ENCODE measurements around the gene NRIP2. TPM values are rescaled to one million over a fixed set of nuclear protein-coding genes. Genes with fewer than 3 reads are reported as not detected.

NRIP2 gene
- total RNA-seq, 1 donor from 2014 or later = 1.2 TPM

GRCh38 chr12:2833327-2833726, 1.5 kb downstream of the NRIP2 start:
- Histone ChIP-seq H3K36me3 (peaks cover 0 to 16% of the 10 kb centered on the region in 2 donors), H3K4me1 (peaks cover 21% of the 10 kb centered on the region), H3K27ac (peak overlapping the region; percentile 7), H3K27me3 (no peaks in the 10 kb centered on the region), H3K9me3 (no peaks in the 10 kb centered on the region), H3K4me3 (peak overlapping the region in 1 of 2 donors; percentile 31)
- DNase-seq (ENCODE audit: extremely low spot score in 2 of 2) = no peak
- TF ChIP-seq CTCF (IDR thresholded peaks at IDR 0.05) = no peak
- TF ChIP-seq POLR2A (IDR thresholded peaks at IDR 0.05) = no peak
- intact Hi-C loops (cut with DNase I) = no loop called here

DNA sequence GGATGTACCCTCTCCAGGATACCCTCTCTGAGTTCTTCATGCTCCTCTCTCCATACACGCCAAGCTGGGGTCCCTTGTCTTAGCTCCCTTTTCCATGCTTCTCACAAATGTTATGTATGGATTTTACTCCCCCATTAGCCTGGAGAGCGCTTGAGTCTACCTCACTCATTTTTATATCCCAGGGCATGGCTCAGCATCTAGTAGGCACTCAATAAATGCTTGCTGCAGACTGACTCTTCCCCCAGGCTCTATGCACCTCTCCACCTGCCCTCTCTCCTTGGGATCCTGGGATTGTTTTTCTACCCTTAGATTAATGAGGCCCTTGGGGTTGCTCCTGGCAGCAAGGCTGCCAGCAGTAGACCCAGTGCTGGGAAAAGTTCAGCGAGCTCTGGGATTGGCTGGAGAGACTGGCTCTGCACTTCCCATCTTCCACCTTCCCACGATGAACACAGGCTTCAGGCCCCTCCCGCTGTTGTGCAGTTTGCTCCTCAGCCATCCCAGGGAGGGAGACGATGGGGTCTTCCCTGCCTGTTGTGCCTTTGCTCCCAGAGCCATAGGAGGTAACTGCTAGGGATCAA, 2.2 kb downstream of the NRIP2 start:
- no peak overlapping the region for H3K27ac ChIP-seq
- intact Hi-C loops (cut with DNase I) = no loop called here
- H3K36me3 ChIP-seq = peaks cover 0 to 23% of the 10 kb centered on the region in 2 donors
- H3K27me3 ChIP-seq = no peaks in the 10 kb centered on the region
- no peak for TF ChIP-seq CTCF (IDR thresholded peaks at IDR 0.05)
- TF ChIP-seq POLR2AphosphoS5 (IDR thresholded peaks at IDR 0.05; ENCODE audit: insufficient read depth in 1 of 2, low read depth in 1 of 2) = no peak
- TF ChIP-seq POLR2A (IDR thresholded peaks at IDR 0.05) = no peak
- peaks cover 21% of the 10 kb centered on the region for H3K4me1 ChIP-seq
- no peak overlapping the region for H3K4me3 ChIP-seq
- no peaks in the 10 kb centered on the region for H3K9me3 ChIP-seq
- DNase-seq (ENCODE audit: extremely low spot score in 2 of 2) = no peak

DNA sequence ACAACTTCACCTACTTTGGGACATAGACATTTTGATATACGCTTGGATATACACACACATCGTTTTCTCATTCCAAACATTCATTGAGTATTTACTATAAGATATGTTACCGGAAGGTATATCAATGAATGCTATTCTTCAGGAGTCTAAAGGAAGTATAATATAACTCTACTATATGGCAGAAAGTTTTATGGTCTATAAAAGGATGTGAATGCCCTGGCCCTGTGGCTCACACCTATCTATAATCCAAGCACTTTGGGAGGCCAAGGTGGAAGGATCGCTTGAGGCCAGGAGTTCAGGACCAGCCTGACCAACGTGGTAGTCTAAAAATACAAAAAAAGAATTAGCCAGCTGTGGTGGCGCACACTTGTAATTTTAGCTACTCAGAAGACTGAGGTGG, 5.6 kb downstream of the NRIP2 start:
- Histone ChIP-seq H3K4me3 (no peak overlapping the region), H3K4me1 (peaks cover 5% of the 10 kb centered on the region), H3K27me3 (no peaks in the 10 kb centered on the region), H3K36me3 (peaks cover 0 to 55% of the 10 kb centered on the region in 2 donors), H3K9me3 (no peaks in the 10 kb centered on the region), H3K27ac (no peak overlapping the region)
- intact Hi-C loops (cut with DNase I) = no loop called here
- no peak for DNase-seq (ENCODE audit: extremely low spot score in 2 of 2)
- TF ChIP-seq CTCF (IDR thresholded peaks at IDR 0.05) (no peak), POLR2A (IDR thresholded peaks at IDR 0.05) (no peak), POLR2AphosphoS5 (IDR thresholded peaks at IDR 0.05; ENCODE audit: insufficient read depth in 1 of 2, low read depth in 1 of 2) (no peak)

DNA sequence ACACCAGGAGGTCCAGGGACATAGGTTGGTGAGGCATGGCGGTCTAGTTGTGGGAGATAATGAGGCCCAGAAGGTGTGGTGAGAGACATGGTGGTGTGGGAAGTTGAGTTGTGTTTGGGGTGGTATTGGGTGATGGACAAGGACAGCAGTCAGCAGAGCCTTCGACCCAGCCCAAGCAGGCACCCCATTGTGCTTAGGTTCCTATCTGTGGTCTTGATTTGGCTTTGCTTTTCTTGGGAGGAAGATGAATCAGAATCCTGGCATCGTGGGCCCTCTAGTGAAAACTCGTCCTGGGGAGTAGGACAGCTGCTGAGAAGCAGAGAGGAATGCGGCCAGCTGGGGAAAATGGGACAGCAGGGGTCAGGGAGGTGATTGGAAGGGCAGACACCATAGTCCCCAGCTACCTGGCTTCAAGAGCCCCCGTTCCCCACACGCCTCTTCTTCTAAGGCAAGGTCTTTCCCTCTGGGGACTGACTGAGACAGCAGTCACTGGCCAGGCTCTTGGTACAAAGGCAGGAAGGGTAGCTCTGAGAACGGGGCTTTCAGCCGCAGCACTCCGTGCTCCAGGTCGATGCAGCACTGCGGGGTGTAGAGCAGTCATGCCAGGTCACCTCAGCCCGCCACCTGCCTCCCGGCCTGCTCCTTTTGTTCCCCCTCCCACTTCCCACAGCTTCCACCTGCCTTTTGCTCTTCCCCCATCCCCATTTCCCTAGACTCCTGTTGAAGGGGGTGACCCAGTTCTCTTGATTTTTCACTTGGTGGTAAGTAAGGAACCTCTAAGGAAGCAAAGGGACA, 7.9 kb downstream of the NRIP2 start:
- no peak for DNase-seq (ENCODE audit: extremely low spot score in 2 of 2)
- no peak for TF ChIP-seq POLR2A (IDR thresholded peaks at IDR 0.05)
- TF ChIP-seq POLR2AphosphoS5 (IDR thresholded peaks at IDR 0.05; ENCODE audit: insufficient read depth in 1 of 2, low read depth in 1 of 2) = no peak
- no peak for TF ChIP-seq CTCF (IDR thresholded peaks at IDR 0.05)
- H3K27ac ChIP-seq = no peak overlapping the region
- H3K36me3 ChIP-seq = peaks cover 0 to 78% of the 10 kb centered on the region in 2 donors
- H3K27me3 ChIP-seq = no peaks in the 10 kb centered on the region
- no peaks in the 10 kb centered on the region for H3K9me3 ChIP-seq
- intact Hi-C loops (cut with DNase I) = no loop called here
- no peaks in the 10 kb centered on the region for H3K4me1 ChIP-seq
- no peak overlapping the region for H3K4me3 ChIP-seq

DNA sequence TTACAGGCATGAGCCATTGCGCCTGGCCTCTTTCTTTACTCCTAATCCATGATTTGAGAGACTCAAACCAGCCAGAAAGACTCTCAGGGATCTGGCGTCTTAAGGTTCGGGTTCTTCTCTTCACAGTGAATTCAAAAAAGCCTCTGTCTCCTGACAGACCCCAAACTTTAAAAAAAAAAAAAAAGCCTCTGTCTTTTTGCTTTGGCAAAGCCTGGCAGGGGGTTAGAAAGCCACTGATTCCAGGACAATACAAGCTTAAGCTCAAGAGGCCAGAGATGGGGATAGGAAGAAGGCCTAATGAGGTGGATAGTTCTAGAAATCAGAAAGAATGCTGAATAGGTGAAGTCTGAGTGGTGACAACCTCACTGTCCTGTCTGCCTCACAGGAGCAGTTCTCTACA, 8.8 kb downstream of the NRIP2 start:
- no peak overlapping the region for H3K27ac ChIP-seq
- no peak overlapping the region for H3K4me3 ChIP-seq
- TF ChIP-seq POLR2AphosphoS5 (IDR thresholded peaks at IDR 0.05; ENCODE audit: insufficient read depth in 1 of 2, low read depth in 1 of 2) (no peak), POLR2A (IDR thresholded peaks at IDR 0.05) (no peak), CTCF (IDR thresholded peaks at IDR 0.05) (no peak)
- no peaks in the 10 kb centered on the region for H3K4me1 ChIP-seq
- no peak for DNase-seq (ENCODE audit: extremely low spot score in 2 of 2)
- intact Hi-C loops (cut with DNase I) = no loop called here
- H3K36me3 ChIP-seq = peaks cover 0 to 87% of the 10 kb centered on the region in 2 donors
- no peaks in the 10 kb centered on the region for H3K9me3 ChIP-seq
- H3K27me3 ChIP-seq = no peaks in the 10 kb centered on the region
